OCI-LY3 (cell line): ENCODE measurements around the gene SNX4.

Source experiments
- H2AFZ ChIP-seq: fragments of 200-600, 300-600 bp; shearing (Covaris generic); 2 replicates; pipeline ENCODE4 v1.6.0; 2014; ENCODE audit warnings: antibody characterized with exemption, low read depth, low read length
- H3K27ac ChIP-seq: fragments of 200-600, 300-600 bp; sonication (generic); 2 replicates; pipeline ENCODE4 v1.5.1; 2014; ENCODE audit warnings: mild to moderate bottlenecking, low read length, moderate library complexity, mixed read lengths
- H3K27me3 ChIP-seq: fragments of 200-600, 300-600 bp; sonication (generic); 2 replicates; pipeline ENCODE4 v1.6.1; 2014; ENCODE audit warnings: low read depth, low read length, mixed read lengths
- H3K36me3 ChIP-seq: fragments of 200-600, 300-600 bp; sonication (generic); replicated peaks from 2 replicates; pipeline ENCODE3; 2014; ENCODE audit warnings: low read depth, low read length, mixed read lengths
- H3K4me1 ChIP-seq: fragments of 300-600, 200-600 bp; sonication (generic); 2 replicates; pipeline ENCODE4 v1.6.1; 2014; ENCODE audit warnings: low read length, mixed read lengths
- H3K4me2 ChIP-seq: fragments of 200-600, 300-600 bp; sonication (generic); 2 replicates; pipeline ENCODE4 v1.6.1; 2014; ENCODE audit warnings: low read length, mixed read lengths
- H3K4me3 ChIP-seq: fragments of 300-600, 200-600 bp; sonication (generic); 2 replicates; pipeline ENCODE4 v1.5.1; 2014; ENCODE audit warnings: antibody characterized with exemption, mild to moderate bottlenecking, low read length, moderate library complexity
- H3K79me2 ChIP-seq: fragments of 300-600, 200-600 bp; shearing (Covaris generic); 2 replicates; pipeline ENCODE4 v1.6.1; 2014; ENCODE audit warnings: mild to moderate bottlenecking, low read length, mixed read lengths
- H3K9ac ChIP-seq: fragments of 300-600, 200-600 bp; shearing (Covaris generic); 2 replicates; pipeline ENCODE4 v1.6.0; 2014; ENCODE audit warnings: mild to moderate bottlenecking, low read length, moderate library complexity
- H3K9me3 ChIP-seq: fragments of 200-600, 300-600 bp; shearing (Covaris generic); 2 replicates; pipeline ENCODE4 v1.6.1; 2014; ENCODE audit warnings: low read length, mixed read lengths; ENCODE audit not compliant: insufficient read depth
- H4K20me1 ChIP-seq: fragments of 200-600, 300-600 bp; sonication (generic); 2 replicates; pipeline ENCODE4 v1.6.1; 2016; ENCODE audit warnings: low read length, mixed read lengths; ENCODE audit not compliant: insufficient read depth
- EZH2phosphoT487 ChIP-seq: fragments of 200-600 bp; shearing (Covaris generic); IDR thresholded peaks from 2 replicates; pipeline ENCODE4 v1.6.1; 2018; ENCODE audit warnings: antibody characterized with exemption, mixed run types, low read depth
- TF ChIP-seq, protein P1 (sequence below): fragments of 200-600, 300-600 bp; sonication (generic); IDR thresholded peaks from 2 replicates; pipeline ENCODE4 v1.5.1; 2014; ENCODE audit warnings: antibody characterized with exemption, low read length, low read depth

The SNX4 gene

DNA sequence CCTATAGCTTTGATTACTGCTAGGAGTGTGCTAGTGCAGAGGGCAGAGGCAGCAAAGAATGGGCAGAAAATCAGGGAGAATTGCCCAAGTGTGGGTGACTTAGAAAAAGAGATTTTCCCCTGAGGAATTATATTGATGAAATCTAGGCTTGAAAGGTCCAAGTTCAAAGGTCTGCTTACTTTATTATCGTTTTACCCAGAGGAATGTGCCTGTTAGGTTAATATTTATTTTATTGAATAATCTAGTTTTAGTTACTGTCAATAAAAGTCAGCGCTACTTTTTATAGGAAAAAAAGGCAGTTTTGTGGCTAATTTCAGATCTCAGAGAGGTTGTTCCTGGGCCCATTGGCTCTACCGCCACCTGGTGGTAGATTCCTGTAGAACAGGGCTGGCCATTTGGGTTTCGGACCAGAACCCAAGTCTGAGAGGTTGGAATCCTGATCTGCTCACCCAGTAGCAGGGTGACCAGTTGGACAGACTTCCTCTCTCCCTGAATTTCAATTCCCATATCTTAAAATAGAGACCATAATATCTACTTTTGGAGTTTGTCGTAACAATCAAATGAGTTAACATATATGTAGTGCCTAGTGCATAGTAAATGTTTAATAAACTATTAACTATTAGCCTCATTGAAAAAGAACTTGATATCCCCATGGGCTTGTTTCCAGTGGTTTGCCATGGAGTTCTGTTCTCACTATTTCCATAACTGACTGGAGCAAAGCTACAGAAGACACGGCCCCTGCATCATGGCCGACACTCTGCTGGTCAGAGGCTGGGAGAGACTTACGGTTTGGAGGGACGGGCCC, 82.2 kb downstream of the SNX4 start:
- no peaks in the 10 kb centered on the region for H3K9me3 ChIP-seq
- TF ChIP-seq EZH2phosphoT487, result no peak
- TF ChIP-seq, protein P1, sequence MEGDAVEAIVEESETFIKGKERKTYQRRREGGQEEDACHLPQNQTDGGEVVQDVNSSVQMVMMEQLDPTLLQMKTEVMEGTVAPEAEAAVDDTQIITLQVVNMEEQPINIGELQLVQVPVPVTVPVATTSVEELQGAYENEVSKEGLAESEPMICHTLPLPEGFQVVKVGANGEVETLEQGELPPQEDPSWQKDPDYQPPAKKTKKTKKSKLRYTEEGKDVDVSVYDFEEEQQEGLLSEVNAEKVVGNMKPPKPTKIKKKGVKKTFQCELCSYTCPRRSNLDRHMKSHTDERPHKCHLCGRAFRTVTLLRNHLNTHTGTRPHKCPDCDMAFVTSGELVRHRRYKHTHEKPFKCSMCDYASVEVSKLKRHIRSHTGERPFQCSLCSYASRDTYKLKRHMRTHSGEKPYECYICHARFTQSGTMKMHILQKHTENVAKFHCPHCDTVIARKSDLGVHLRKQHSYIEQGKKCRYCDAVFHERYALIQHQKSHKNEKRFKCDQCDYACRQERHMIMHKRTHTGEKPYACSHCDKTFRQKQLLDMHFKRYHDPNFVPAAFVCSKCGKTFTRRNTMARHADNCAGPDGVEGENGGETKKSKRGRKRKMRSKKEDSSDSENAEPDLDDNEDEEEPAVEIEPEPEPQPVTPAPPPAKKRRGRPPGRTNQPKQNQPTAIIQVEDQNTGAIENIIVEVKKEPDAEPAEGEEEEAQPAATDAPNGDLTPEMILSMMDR, result peak; percentile 95
- H2AFZ ChIP-seq, result peak overlapping the region; percentile 91

DNA sequence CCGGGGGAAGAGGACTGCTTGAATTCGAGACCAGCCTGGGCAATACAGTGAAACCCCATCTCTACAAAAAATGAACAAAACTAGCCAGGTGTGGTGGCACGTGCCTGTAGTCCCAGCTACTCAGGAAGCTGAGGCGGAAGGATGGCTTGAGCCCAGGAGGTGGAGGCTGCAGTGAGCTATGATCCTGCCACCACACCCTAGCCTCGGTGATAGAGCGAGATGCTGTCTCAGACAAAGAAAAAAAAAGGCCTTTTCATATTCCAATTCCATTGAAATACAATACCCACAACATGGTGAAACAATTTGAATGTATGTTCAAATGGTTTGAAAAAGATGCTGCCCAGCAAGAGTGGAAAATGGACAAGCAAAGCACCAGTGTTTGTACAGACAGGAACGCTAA, 83.1 kb downstream of the SNX4 start:
- H3K79me2 ChIP-seq, result peaks cover 11% of the 10 kb centered on the region
- H3K27ac ChIP-seq, result peak overlapping the region; percentile 22; the same call in 1 of the 2 replicates
- H3K4me3 ChIP-seq, result no peak overlapping the region
- H3K4me2 ChIP-seq, result peak overlapping the region; percentile 71
- H3K4me1 ChIP-seq, result peaks cover 80% of the 10 kb centered on the region
- no peaks in the 10 kb centered on the region for H3K9me3 ChIP-seq
- H4K20me1 ChIP-seq, result no peaks in the 10 kb centered on the region
- no peak for TF ChIP-seq EZH2phosphoT487
- TF ChIP-seq, protein P1, result no peak
- H3K36me3 ChIP-seq, result no peaks in the 10 kb centered on the region
- peak overlapping the region; percentile 55 for H2AFZ ChIP-seq
- no peaks in the 10 kb centered on the region for H3K27me3 ChIP-seq
- H3K9ac ChIP-seq, result peak overlapping the region; percentile 5; the same call in 1 of the 2 replicates

More for the DNA sequence above, 82.2 kb downstream of the SNX4 start:
- peaks cover 71% of the 10 kb centered on the region for H3K4me1 ChIP-seq
- peak overlapping the region; percentile 45; the same call in 1 of the 2 replicates for H3K9ac ChIP-seq
- H3K27ac ChIP-seq, result peak overlapping the region; percentile 22; the same call in 1 of the 2 replicates
- H3K27me3 ChIP-seq, result no peaks in the 10 kb centered on the region
- H3K4me2 ChIP-seq, result peak overlapping the region; percentile 71
- peak overlapping the region; percentile 59 for H3K4me3 ChIP-seq
- H3K79me2 ChIP-seq, result peaks cover 2% of the 10 kb centered on the region
- H4K20me1 ChIP-seq, result no peaks in the 10 kb centered on the region
- H3K36me3 ChIP-seq, result no peaks in the 10 kb centered on the region

DNA sequence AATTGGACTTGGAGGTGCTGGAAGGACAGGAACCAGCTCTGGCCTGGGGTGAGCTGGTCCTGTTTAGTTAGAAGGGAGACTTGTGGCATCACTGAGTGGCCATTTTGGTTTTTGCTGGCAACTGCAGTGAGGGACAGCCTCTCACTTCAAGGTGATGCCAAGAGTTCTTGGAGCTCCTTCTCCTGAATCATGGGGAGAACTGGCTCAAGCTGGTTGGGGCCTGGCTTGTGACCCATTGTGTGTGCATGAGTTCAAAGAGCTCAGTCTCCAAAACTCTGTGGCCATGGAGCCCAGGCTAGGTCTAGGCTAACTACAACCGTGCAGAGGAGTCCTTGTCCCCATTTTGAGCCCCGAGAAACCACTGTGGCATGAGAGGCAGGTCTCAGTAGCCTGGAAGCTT, 84.8 kb downstream of the SNX4 start:
- Histone ChIP-seq H3K79me2 (peaks cover 22% of the 10 kb centered on the region), H3K4me1 (peaks cover 89% of the 10 kb centered on the region), H3K9me3 (no peaks in the 10 kb centered on the region), H3K4me3 (peak overlapping the region; percentile 70; the same call in 1 of the 2 replicates), H3K27ac (peak overlapping the region; percentile 99), H3K27me3 (no peaks in the 10 kb centered on the region), H3K36me3 (no peaks in the 10 kb centered on the region), H4K20me1 (no peaks in the 10 kb centered on the region), H3K9ac (peak overlapping the region; percentile 58; the same call in 1 of the 2 replicates), H2AFZ (peak overlapping the region; percentile 30; the same call in 1 of the 2 replicates), H3K4me2 (peak overlapping the region; percentile 97)
- TF ChIP-seq, protein P1, result no peak
- no peak for TF ChIP-seq EZH2phosphoT487

DNA sequence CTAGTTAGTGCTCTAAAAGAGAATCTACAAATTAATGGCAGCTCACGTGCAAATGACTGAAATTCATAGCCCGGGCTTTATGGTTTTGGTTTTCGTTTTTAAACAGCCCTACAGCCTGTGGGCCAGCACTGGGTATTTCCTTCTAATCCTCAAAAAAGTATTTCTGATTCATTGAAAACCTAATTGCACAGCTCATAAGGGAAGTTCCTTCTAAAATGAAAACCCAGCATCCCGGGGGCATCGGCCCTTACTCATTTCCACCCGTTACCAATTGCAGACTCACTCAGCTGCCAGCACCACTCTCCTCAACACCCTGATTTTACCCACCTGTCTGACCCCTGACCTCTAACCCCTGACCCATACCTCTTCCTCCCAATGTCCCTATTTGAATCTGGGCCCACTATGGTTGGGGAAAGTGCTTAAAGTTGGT, 85.4 kb downstream of the SNX4 start:
- Histone ChIP-seq H3K27ac (peak overlapping the region; percentile 99), H3K4me1 (peaks cover 82% of the 10 kb centered on the region), H4K20me1 (no peaks in the 10 kb centered on the region), H3K27me3 (no peaks in the 10 kb centered on the region), H3K9ac (peak overlapping the region; percentile 83; the same call in 1 of the 2 replicates), H3K79me2 (peaks cover 22% of the 10 kb centered on the region), H3K4me3 (peak overlapping the region; percentile 70), H2AFZ (no peak overlapping the region), H3K9me3 (no peaks in the 10 kb centered on the region), H3K4me2 (peak overlapping the region; percentile 97), H3K36me3 (no peaks in the 10 kb centered on the region)
- TF ChIP-seq EZH2phosphoT487, result no peak
- TF ChIP-seq, protein P1, result no peak
